NT2/D1 (cell line): ENCODE results near the gene TBC1D22A.

Experiments used
- SUZ12 ChIP-seq: IDR thresholded peaks from 2 replicates; pipeline ENCODE4 v1.6.1; 2011; ENCODE audit not compliant: insufficient read length, insufficient read depth; ENCODE audit errors: extremely low read depth
- YY1 ChIP-seq: IDR thresholded peaks from 2 replicates; pipeline ENCODE4 v1.6.1; 2011; ENCODE audit not compliant: insufficient read length, insufficient read depth
- ZNF274 ChIP-seq: IDR thresholded peaks from 2 replicates; pipeline ENCODE4 v1.6.1; 2011; ENCODE audit warnings: mild to moderate bottlenecking, low read depth, low read length

DNA sequence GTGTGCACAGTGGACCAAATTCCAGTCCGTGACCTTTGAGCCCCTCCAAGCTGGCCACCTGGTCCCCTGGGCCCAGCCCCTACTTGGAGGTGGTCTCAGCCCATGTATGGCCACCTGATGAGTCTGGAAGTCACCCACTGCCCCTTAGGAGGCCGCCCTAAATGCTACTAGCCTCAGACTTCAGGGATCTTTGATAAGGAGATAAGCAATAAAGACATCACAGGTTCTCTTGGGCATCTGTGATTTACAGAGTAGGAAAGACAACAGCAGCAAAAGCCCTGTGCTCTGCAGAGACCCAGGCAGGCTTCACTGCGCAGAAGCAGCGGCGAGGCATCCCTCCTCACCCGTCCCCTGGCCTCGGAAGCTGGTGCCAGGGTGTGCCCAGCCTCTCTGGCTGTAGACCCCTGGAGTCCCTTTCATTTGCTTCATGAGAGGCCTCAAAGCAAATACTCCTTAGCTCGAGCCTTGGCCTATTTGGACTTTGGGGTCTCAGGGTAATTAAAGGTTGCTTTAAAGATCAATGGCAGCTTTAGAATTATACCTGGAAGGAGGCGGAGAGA lies 360.1 kb downstream of the TBC1D22A start:
- TF ChIP-seq YY1 = no peak
- TF ChIP-seq SUZ12 = no peak
- TF ChIP-seq ZNF274 = no peak
